ENCODE data around the gene GATA6. TPM values are rescaled to one million over a fixed set of nuclear protein-coding genes. Genes with fewer than 3 reads are reported as not detected.

GATA6 gene
- total RNA-seq, 1 donor from 2014 or later: not detected

GRCh38 chr18:22171258-22172119 is 2.1 kb downstream of the GATA6 start:
- H3K27me3 Mint-ChIP-seq (ENCODE audit: low read depth): peaks cover 90% of the 10 kb centered on the region
- H3K9me3 Mint-ChIP-seq: no peaks in the 10 kb centered on the region
- no peak for TF ChIP-seq CTCF (conservative IDR thresholded peaks at IDR 0.05)
- peaks cover 3% of the 10 kb centered on the region for H3K36me3 Mint-ChIP-seq (ENCODE audit: low read depth)
- DNase-seq (ENCODE audit: low read depth, low spot score): no peak
- no peak overlapping the region for H3K27ac Mint-ChIP-seq (ENCODE audit: unreplicated experiment)
- peaks cover 20% of the 10 kb centered on the region for H3K4me1 Mint-ChIP-seq
- no peak overlapping the region for H3K4me3 Mint-ChIP-seq

GRCh38 chr18:22172120-22172582 is 2.8 kb downstream of the GATA6 start:
- TF ChIP-seq CTCF (conservative IDR thresholded peaks at IDR 0.05): no peak
- peak overlapping the region; percentile 41 for H3K4me3 Mint-ChIP-seq
- no peak for DNase-seq (ENCODE audit: low read depth, low spot score)
- H3K36me3 Mint-ChIP-seq (ENCODE audit: low read depth): peaks cover 3% of the 10 kb centered on the region
- H3K9me3 Mint-ChIP-seq: no peaks in the 10 kb centered on the region
- H3K4me1 Mint-ChIP-seq: peaks cover 20% of the 10 kb centered on the region
- no peak overlapping the region for H3K27ac Mint-ChIP-seq (ENCODE audit: unreplicated experiment)
- peaks cover 87% of the 10 kb centered on the region for H3K27me3 Mint-ChIP-seq (ENCODE audit: low read depth)

- Mint-ChIP-seq H3K4me3 (peak overlapping the region; percentile 41), H3K36me3 (ENCODE audit: low read depth) (peaks cover 3% of the 10 kb centered on the region), H3K4me1 (peaks cover 20% of the 10 kb centered on the region), H3K27ac (ENCODE audit: unreplicated experiment) (no peak overlapping the region), H3K9me3 (no peaks in the 10 kb centered on the region), H3K27me3 (ENCODE audit: low read depth) (peaks cover 87% of the 10 kb centered on the region)
- no peak for DNase-seq (ENCODE audit: low read depth, low spot score)
- no peak for TF ChIP-seq CTCF (conservative IDR thresholded peaks at IDR 0.05)
Measured at GRCh38 chr18:22172594-22173049, 3.2 kb downstream of the GATA6 start.

GRCh38 chr18:22173221-22173927 is 4.0 kb downstream of the GATA6 start:
- no peak overlapping the region for H3K27ac Mint-ChIP-seq (ENCODE audit: unreplicated experiment)

More at GRCh38 chr18:22173221-22173927, 4.0 kb downstream of the GATA6 start:
- Mint-ChIP-seq H3K9me3 (no peaks in the 10 kb centered on the region), H3K4me1 (peaks cover 16% of the 10 kb centered on the region), H3K27me3 (ENCODE audit: low read depth) (peaks cover 87% of the 10 kb centered on the region), H3K36me3 (ENCODE audit: low read depth) (peaks cover 3% of the 10 kb centered on the region), H3K4me3 (peak overlapping the region; percentile 44)
- no peak for DNase-seq (ENCODE audit: low read depth, low spot score)
- TF ChIP-seq CTCF (conservative IDR thresholded peaks at IDR 0.05): no peak

Measured in neural crest cell (in vitro differentiated cells).